H1 (cell line): ENCODE measurements around the gene LPAR6. TPM values are rescaled to one million over a fixed set of nuclear protein-coding genes. Genes with fewer than 3 reads are reported as not detected.

Experiments
- CTCF ChIA-PET: fragments of 300-600 bp; sonication (Branson Sonifier 250); formaldehyde crosslinking; loops from one replicate; lab custom pipeline; 2021; ENCODE audit not compliant: partially characterized antibody; lab: Charles Lee
- POLR2A ChIA-PET: fragments of 300-600 bp; sonication (Branson Sonifier 250); formaldehyde crosslinking; loops from one replicate; lab custom pipeline; 2021; ENCODE audit warnings: inconsistent platforms; ENCODE audit not compliant: partially characterized antibody; lab: Charles Lee
- DNase-seq, 2 experiments: peaks; one replicate each; pipeline versions ENCODE4 v3.0.0 to v3.0.0-alpha.2; 2010 to 2022; ENCODE audit warnings: low spot score in 2 of 2, low read depth in 1 of 2, mixed read lengths in 1 of 2
- FAIRE-seq: peaks from 2 replicates; lab custom pipeline; 2011; peaks lifted over from hg19 to GRCh38; lab: Jason Lieb, UNC
- H2AFZ ChIP-seq: 2 replicates; pipeline ENCODE4 v1.8.1; 2012; ENCODE audit warnings: low read length, inconsistent platforms
- H2AK5ac ChIP-seq: 2 replicates; pipeline ENCODE4 v1.6.1; 2013; ENCODE audit warnings: low read depth, low read length
- H2BK120ac ChIP-seq: replicated peaks from 2 replicates; pipeline ENCODE3; 2013; ENCODE audit warnings: low read depth, low read length, inconsistent platforms
- H2BK12ac ChIP-seq: 2 replicates; pipeline ENCODE4 v1.6.1; 2013; ENCODE audit warnings: low read depth, low read length
- H2BK15ac ChIP-seq: 2 replicates; pipeline ENCODE4 v1.6.1; 2013; ENCODE audit warnings: low read length
- H2BK20ac ChIP-seq: 2 replicates; pipeline ENCODE4 v1.6.1; 2013; ENCODE audit warnings: low read length
- H2BK5ac ChIP-seq: 2 replicates; pipeline ENCODE4 v1.6.1; 2013; ENCODE audit warnings: low read depth, low read length
- H3K14ac ChIP-seq: 2 replicates; pipeline ENCODE4 v1.6.1; 2013; ENCODE audit warnings: inconsistent platforms; ENCODE audit not compliant: insufficient read length
- H3K18ac ChIP-seq: 2 replicates; pipeline ENCODE4 v1.6.1; 2013; ENCODE audit warnings: low read length; ENCODE audit errors: extremely low read depth
- H3K23ac ChIP-seq: 2 replicates; pipeline ENCODE4 v1.6.1; 2013; ENCODE audit warnings: inconsistent platforms; ENCODE audit not compliant: insufficient read length
- H3K23me2 ChIP-seq: 2 replicates; pipeline ENCODE4 v1.6.1; 2013; ENCODE audit warnings: low read depth, low read length
- H3K27ac ChIP-seq: 2 replicates; pipeline ENCODE4 v1.6.1; 2011; ENCODE audit warnings: low read depth, low read length, inconsistent platforms
- H3K27me3 ChIP-seq, 4 experiments: replicated peaks in 1 of 4; 1 replicate in 1 of 4; 2 replicates in 3 of 4; pipeline versions ENCODE4 v1.6.1 to v1.8.1; 2011 to 2013; ENCODE audit warnings: low read length in 3 of 4, mild to moderate bottlenecking in 3 of 4, inconsistent platforms in 2 of 4, mixed read lengths in 2 of 4, moderate library complexity in 1 of 4; ENCODE audit not compliant: control insufficient read depth in 3 of 4, insufficient read depth in 3 of 4; ENCODE audit errors: extremely low read depth in 1 of 4
- H3K36me3 ChIP-seq, 4 experiments: 2 replicates each; pipeline versions ENCODE4 v1.6.1 to v1.8.1; 2011 to 2013; ENCODE audit warnings: mild to moderate bottlenecking in 4 of 4, low read length in 3 of 4, moderate library complexity in 2 of 4, control low read depth in 1 of 4, inconsistent platforms in 1 of 4; ENCODE audit not compliant: insufficient read depth in 4 of 4, control insufficient read depth in 2 of 4
- H3K4ac ChIP-seq: replicated peaks from 2 replicates; pipeline ENCODE3; 2013; ENCODE audit warnings: low read length, low read depth, mixed read lengths, inconsistent platforms; ENCODE audit not compliant: insufficient read length
- H3K4me1 ChIP-seq, 4 experiments: replicated peaks in 1 of 4; 1 replicate in 1 of 4; 2 replicates in 3 of 4; pipeline versions ENCODE4 v1.6.1 to v1.8.1; 2011 to 2013; ENCODE audit warnings: low read length in 3 of 4, inconsistent platforms in 2 of 4, mixed read lengths in 1 of 4; ENCODE audit not compliant: insufficient read depth in 4 of 4, control insufficient read depth in 3 of 4
- H3K4me2 ChIP-seq, 2 experiments: 2 replicates each; pipeline versions ENCODE4 v1.6.1 to v1.8.1; 2011 to 2013; ENCODE audit warnings: low read depth in 2 of 2, low read length in 2 of 2, control low read depth in 1 of 2, inconsistent platforms in 1 of 2, mild to moderate bottlenecking in 1 of 2; ENCODE audit not compliant: insufficient read depth in 1 of 2
- H3K4me3 ChIP-seq, 4 experiments: fragments of 200-600, 300-600 bp in 1 of 4; sonication (generic), shearing (Covaris generic), sonication (Bioruptor Twin) in 1 of 4; 2 replicates each; pipeline versions ENCODE4 v1.5.1 to v1.8.1; 2011 to 2016; ENCODE audit warnings: low read length in 4 of 4, low read depth in 3 of 4, control low read depth in 2 of 4, inconsistent platforms in 2 of 4, mild to moderate bottlenecking in 2 of 4, mixed read lengths in 1 of 4, moderate library complexity in 1 of 4; ENCODE audit not compliant: insufficient read depth in 2 of 4; ENCODE audit errors: extremely low read depth in 1 of 4
- H3K56ac ChIP-seq: replicated peaks from 2 replicates; pipeline ENCODE3; 2013; ENCODE audit warnings: low read depth, mild to moderate bottlenecking, mixed read lengths, low read length, inconsistent platforms; ENCODE audit not compliant: insufficient read length
- H3K79me1 ChIP-seq: 2 replicates; pipeline ENCODE4 v1.6.1; 2013; ENCODE audit warnings: low read depth, low read length, control low read depth
- H3K79me2 ChIP-seq, 2 experiments: 2 replicates each; pipeline versions ENCODE4 v1.6.1 to v1.8.1; 2012 to 2013; ENCODE audit warnings: low read length in 2 of 2, mild to moderate bottlenecking in 2 of 2, inconsistent platforms in 1 of 2; ENCODE audit not compliant: insufficient read depth in 2 of 2, control insufficient read depth in 1 of 2
- H3K9ac ChIP-seq, 4 experiments: replicated peaks in 1 of 4; 1 replicate in 1 of 4; 2 replicates in 3 of 4; pipeline versions ENCODE4 v1.6.1 to v1.8.1; 2011 to 2013; ENCODE audit warnings: low read depth in 3 of 4, low read length in 3 of 4, control low read depth in 2 of 4, mild to moderate bottlenecking in 2 of 4, moderate library complexity in 2 of 4, inconsistent platforms in 1 of 4; ENCODE audit errors: extremely low read depth in 1 of 4
- H3K9me3 ChIP-seq, 2 experiments: 2 replicates each; pipeline versions ENCODE4 v1.6.1 to v1.8.1; 2012 to 2013; ENCODE audit warnings: mild to moderate bottlenecking in 2 of 2, moderate library complexity in 2 of 2, control low read depth in 1 of 2, inconsistent platforms in 1 of 2, low read depth in 1 of 2, low read length in 1 of 2, mixed read lengths in 1 of 2; ENCODE audit not compliant: insufficient read depth in 2 of 2
- H4K20me1 ChIP-seq, 2 experiments: replicated peaks in 1 of 2; 2 replicates each; pipeline versions ENCODE3 to v1.8.1; 2011 to 2013; ENCODE audit warnings: inconsistent platforms in 2 of 2, low read length in 2 of 2, mild to moderate bottlenecking in 1 of 2; ENCODE audit not compliant: insufficient read depth in 2 of 2, control insufficient read depth in 1 of 2
- H4K5ac ChIP-seq: 2 replicates; pipeline ENCODE4 v1.6.1; 2013; ENCODE audit warnings: low read length, low read depth, mixed read lengths, inconsistent platforms; ENCODE audit not compliant: insufficient read length
- H4K8ac ChIP-seq: 2 replicates; pipeline ENCODE4 v1.8.0; 2013; ENCODE audit warnings: mild to moderate bottlenecking, moderate library complexity, low read length, inconsistent platforms; ENCODE audit not compliant: insufficient read depth; ENCODE audit errors: extremely low read depth
- H4K91ac ChIP-seq: replicated peaks from 2 replicates; pipeline ENCODE3; 2013; ENCODE audit warnings: low read length, mixed read lengths, inconsistent platforms; ENCODE audit not compliant: insufficient read length
- BACH1 ChIP-seq: IDR thresholded peaks from 2 replicates; pipeline ENCODE4 v1.6.1; 2012; ENCODE audit warnings: low read length, improper control_type of control experiment
- BRCA1 ChIP-seq: IDR thresholded peaks from 2 replicates; pipeline ENCODE4 v1.6.1; 2012; ENCODE audit warnings: low read depth, low read length, improper control_type of control experiment
- CEBPB ChIP-seq: IDR thresholded peaks from 2 replicates; pipeline ENCODE4 v1.6.1; 2012; ENCODE audit warnings: low read depth, low read length
- CREB1 ChIP-seq: IDR thresholded peaks from 2 replicates; pipeline ENCODE4 v1.6.1; 2012; ENCODE audit warnings: inconsistent platforms
- GTF2F1 ChIP-seq: IDR thresholded peaks from 2 replicates; pipeline ENCODE4 v1.6.1; 2012; ENCODE audit warnings: low read depth, low read length, improper control_type of control experiment, borderline replicate concordance
- JUND ChIP-seq: IDR thresholded peaks from 2 replicates; pipeline ENCODE4 v1.6.1; 2011; ENCODE audit warnings: mild to moderate bottlenecking, improper control_type of control experiment, low read length
- KDM1A ChIP-seq: fragments of 200-600, 300-600 bp; sonication (generic); IDR thresholded peaks from 2 replicates; pipeline ENCODE4 v1.7.1; 2016; ENCODE audit warnings: mild to moderate bottlenecking, low read length, borderline replicate concordance
- KDM5A ChIP-seq: fragments of 200-600 bp; IDR thresholded peaks from 2 replicates; pipeline ENCODE4 v1.7.1; 2012; ENCODE audit warnings: mild to moderate bottlenecking, low read length, inconsistent platforms, mixed read lengths
- NANOG ChIP-seq: IDR thresholded peaks from 2 replicates; pipeline ENCODE4 v1.6.1; 2011; ENCODE audit warnings: low read length, low read depth, mild to moderate bottlenecking, inconsistent platforms; ENCODE audit not compliant: insufficient read depth, poor library complexity, severe bottlenecking
- POLR2AphosphoS5 ChIP-seq: IDR thresholded peaks from 2 replicates; pipeline ENCODE4 v1.6.1; 2011; ENCODE audit warnings: low read depth, low read length
- SP2 ChIP-seq: IDR thresholded peaks from 2 replicates; pipeline ENCODE4 v1.6.1; 2012; ENCODE audit warnings: mild to moderate bottlenecking, low read length, inconsistent platforms
- TAF1 ChIP-seq: IDR thresholded peaks from 2 replicates; pipeline ENCODE4 v1.6.1; 2011; ENCODE audit warnings: mild to moderate bottlenecking, low read depth, low read length
- TAF7 ChIP-seq: optimal IDR thresholded peaks from 2 replicates; pipeline ENCODE3; 2011; ENCODE audit warnings: low read depth, mild to moderate bottlenecking, inconsistent platforms, low read length, moderate library complexity, borderline replicate concordance
- TBP ChIP-seq: IDR thresholded peaks from 2 replicates; pipeline ENCODE4 v1.6.1; 2011; ENCODE audit warnings: low read depth, low read length, improper control_type of control experiment
- WGBS, 2 experiments: shearing (Covaris generic) in 1 of 2; methylation state at CpG; one replicate each; pipeline versions ENCODE4 v1.1.6 to v1.1.7; 2013 to 2015; ENCODE audit warnings: low lambda C conversion rate in 2 of 2, mixed read lengths in 2 of 2, inconsistent platforms in 1 of 2, low coverage in 1 of 2, missing lambda C conversion rate in 1 of 2; ENCODE audit not compliant: insufficient replicate concordance in 2 of 2, insufficient coverage in 1 of 2, insufficient read length in 1 of 2; ENCODE audit errors: extremely low coverage in 1 of 2, missing lambda C conversion rate in 1 of 2; 5-methylcytosine and 5-hydroxymethylcytosine counted together
- polyA plus RNA-seq, 7 experiments: library from polyadenylated mRNA; depleted of rRNA in 3 of 7; stranded (reverse) in 5 of 7; unstranded in 2 of 7; fragments of >200 nt in 5 of 7; fragments of 200-250 nt in 2 of 7; gene quantifications; 1 replicate in 5 of 7; 2 replicates in 1 of 7; 4 replicates in 1 of 7; pipeline versions ENCODE4 v1.2.1 to v1.2.3, GENCODE V29; 2011 to 2013; ENCODE audit warnings: missing spikeins in 2 of 7, mixed read lengths in 2 of 7
- total RNA-seq: library from RNA; stranded (reverse); fragmentation: NEBNext Ultra II Directional; extraction: Animal tissue kit (Norgen Biotek cat#: 25700); gene quantifications from 2 replicates; pipeline ENCODE4 v1.2.1, GENCODE V29; 2021

LPAR6 gene
- total and polyA plus RNA-seq, 2 of the 8 experiments (the other 6 are each of a cell fraction or from before 2014, with no cell fraction given): 0.50 to 0.97 TPM

DNA sequence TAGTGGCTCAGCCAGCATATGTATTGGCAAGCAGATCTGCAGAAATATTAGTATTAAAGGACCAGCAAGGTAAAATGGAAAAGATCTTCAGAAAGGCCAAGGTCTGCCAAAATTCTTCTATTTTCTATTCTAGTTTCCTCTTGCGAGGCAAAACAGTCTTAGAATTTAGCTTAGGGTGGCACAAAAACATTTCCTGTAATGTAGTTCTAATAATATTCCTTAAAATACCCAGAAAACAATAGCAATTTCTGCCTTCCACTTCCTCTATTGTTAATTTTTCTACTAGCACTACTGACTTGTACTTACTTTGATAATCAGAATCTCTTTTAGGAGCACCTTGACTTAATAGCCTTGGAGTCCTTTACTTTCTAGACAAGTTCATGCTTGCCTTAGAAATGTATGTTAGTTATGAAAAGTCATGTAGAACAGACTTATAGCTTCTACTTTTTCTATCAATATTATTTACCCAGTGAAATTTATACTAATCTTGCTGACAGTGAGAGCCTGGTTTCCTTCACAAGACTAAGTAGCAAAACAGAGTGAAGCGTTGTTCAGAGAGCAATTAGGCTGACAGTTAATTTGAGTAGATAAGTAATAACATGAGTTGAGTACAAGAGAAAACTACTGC lies 23.9 kb upstream of the LPAR6 start:
- H2AK5ac ChIP-seq: no peak overlapping the region
- H2AFZ ChIP-seq: no peak overlapping the region
- H3K23me2 ChIP-seq: no peaks in the 10 kb centered on the region
- H4K91ac ChIP-seq: no peak overlapping the region
- DNase-seq (no peak), FAIRE-seq (no peak)
- H3K14ac ChIP-seq: no peak overlapping the region
- H2BK12ac ChIP-seq: no peak overlapping the region
- no peak overlapping the region for H2BK120ac ChIP-seq
- H3K4me2 ChIP-seq: no peak overlapping the region
- H2BK15ac ChIP-seq: no peak overlapping the region
- H3K4me1 ChIP-seq: no peaks in the 10 kb centered on the region
- H3K9me3 ChIP-seq: no peaks in the 10 kb centered on the region
- TF ChIP-seq BRCA1 (no peak), CEBPB (no peak), GTF2F1 (no peak), JUND (no peak), SP2 (no peak), KDM1A (no peak), TBP (no peak), CREB1 (no peak), POLR2AphosphoS5 (no peak), TAF1 (no peak), TAF7 (no peak), NANOG (no peak), KDM5A (no peak), BACH1 (no peak)
- WGBS, 2 experiments: 82% methylated on average over 2 of the region's 2 CpGs; no CpG with 5 or more reads in 1 of the 2 experiments
- H4K8ac ChIP-seq: no peak overlapping the region
- no peak overlapping the region for H2BK20ac ChIP-seq
- H3K9ac ChIP-seq: no peak overlapping the region
- no peaks in the 10 kb centered on the region for H3K36me3 ChIP-seq
- H3K79me2 ChIP-seq: no peaks in the 10 kb centered on the region
- no peak overlapping the region for H3K56ac ChIP-seq
- H3K4ac ChIP-seq: no peak overlapping the region
- no peaks in the 10 kb centered on the region for H4K20me1 ChIP-seq
- no peak overlapping the region for H4K5ac ChIP-seq
- ChIA-PET POLR2A (interaction anchor here (0.7 kb wide), 1 partner anchor 176 kb away, joined by 4 read pairs; no protein-coding TSS in a partner anchor), CTCF (interaction anchor here (1.0 kb wide), 1 partner anchor 143 kb away, joined by 3 read pairs; no protein-coding TSS in a partner anchor)
- H3K27me3 ChIP-seq: no peaks in the 10 kb centered on the region
- no peak overlapping the region for H3K23ac ChIP-seq
- no peak overlapping the region for H2BK5ac ChIP-seq
- H3K18ac ChIP-seq: no peak overlapping the region
- no peak overlapping the region for H3K27ac ChIP-seq
- H3K79me1 ChIP-seq: no peaks in the 10 kb centered on the region
- no peak overlapping the region for H3K4me3 ChIP-seq
